HEK293 (cell line): ENCODE measurements around the gene LIMS4.
"Not testable (repeated sequence)": the region's sequence is repeated elsewhere in the genome, so short reads cannot be mapped to it uniquely, and the experiment has no call there.

Experiments used
- CTCF ChIA-PET: fragments of 350-600 bp; formaldehyde crosslinking; extraction: SDS; loops from one replicate; lab custom pipeline; 2021; ENCODE audit warnings: antibody characterized with exemption; lab: Yijun Ruan, JAX
- POLR2A ChIA-PET: fragments of 300-600 bp; formaldehyde crosslinking; extraction: SDS; loops from one replicate; lab custom pipeline; 2020; ENCODE audit warnings: antibody characterized with exemption, inconsistent platforms; lab: Yijun Ruan, JAX
- H3K27ac ChIP-seq: fragments of 200-500 bp; sonication (Bioruptor generic); 2 replicates; pipeline ENCODE4 v1.5.1; 2014; ENCODE audit warnings: low read depth, low read length, control low read depth, inconsistent platforms; ENCODE audit errors: extremely low read depth
- H3K36me3 ChIP-seq, 2 experiments: fragments of 200-500 bp in 1 of 2; sonication (Bioruptor generic) in 1 of 2; 1 replicate in 1 of 2; 2 replicates in 1 of 2; pipeline ENCODE4 v1.5.1; 2014 to 2017; ENCODE audit warnings: inconsistent platforms in 2 of 2, low read length in 2 of 2; ENCODE audit not compliant: control insufficient read depth in 2 of 2, insufficient read depth in 1 of 2
- H3K4me1 ChIP-seq: fragments of 200-500 bp; sonication (Bioruptor generic); 2 replicates; pipeline ENCODE4 v1.5.1; 2014; ENCODE audit warnings: mild to moderate bottlenecking, low read length, inconsistent platforms; ENCODE audit not compliant: control insufficient read depth, insufficient read depth
- H3K4me3 ChIP-seq: 2 replicates; pipeline ENCODE4 v1.5.1; 2011; ENCODE audit warnings: low read depth, mild to moderate bottlenecking, control low read depth, low read length, moderate library complexity
- H3K9me3 ChIP-seq: fragments of 200-500 bp; sonication (Bioruptor generic); 2 replicates; pipeline ENCODE4 v1.5.1; 2014; ENCODE audit warnings: low read depth, low read length, inconsistent platforms; ENCODE audit not compliant: control insufficient read depth, insufficient read depth

Gene LIMS4

GRCh38 chr2:110475627-110476359 lies 3.2 kb upstream of the LIMS4 start:
- H3K36me3 ChIP-seq, H3K27ac ChIP-seq, CTCF ChIA-PET, H3K4me3 ChIP-seq, POLR2A ChIA-PET, H3K9me3 ChIP-seq, H3K4me1 ChIP-seq: not testable (repeated sequence)

- CTCF ChIA-PET, H3K9me3 ChIP-seq, POLR2A ChIA-PET, H3K4me1 ChIP-seq, H3K4me3 ChIP-seq, H3K36me3 ChIP-seq, H3K27ac ChIP-seq: not testable (repeated sequence)
These were observed 2.3 kb upstream of the LIMS4 start for GRCh38 chr2:110474898-110475297.

- H3K9me3 ChIP-seq, POLR2A ChIA-PET, H3K27ac ChIP-seq, H3K4me1 ChIP-seq, H3K4me3 ChIP-seq, CTCF ChIA-PET, H3K36me3 ChIP-seq: not testable (repeated sequence)
These were observed 393 bp upstream of the LIMS4 start for GRCh38 chr2:110473059-110473358.

GRCh38 chr2:110468921-110469320 lies 3.7 kb downstream of the LIMS4 start:
- H3K27ac ChIP-seq, H3K9me3 ChIP-seq, H3K4me3 ChIP-seq, POLR2A ChIA-PET, CTCF ChIA-PET, H3K4me1 ChIP-seq, H3K36me3 ChIP-seq: not testable (repeated sequence)

GRCh38 chr2:110465312-110465711 lies 7.3 kb downstream of the LIMS4 start:
- H3K36me3 ChIP-seq, H3K4me3 ChIP-seq, POLR2A ChIA-PET, H3K9me3 ChIP-seq, H3K4me1 ChIP-seq, H3K27ac ChIP-seq, CTCF ChIA-PET: not testable (repeated sequence)

GRCh38 chr2:110462458-110462857 lies 10.2 kb downstream of the LIMS4 start:
- CTCF ChIA-PET, H3K4me3 ChIP-seq, H3K9me3 ChIP-seq, H3K36me3 ChIP-seq, H3K4me1 ChIP-seq, H3K27ac ChIP-seq, POLR2A ChIA-PET: not testable (repeated sequence)

GRCh38 chr2:110460318-110460717 lies 12.3 kb downstream of the LIMS4 start:
- H3K4me1 ChIP-seq, CTCF ChIA-PET, POLR2A ChIA-PET, H3K4me3 ChIP-seq, H3K9me3 ChIP-seq, H3K27ac ChIP-seq, H3K36me3 ChIP-seq: not testable (repeated sequence)

- H3K4me3 ChIP-seq, H3K27ac ChIP-seq, POLR2A ChIA-PET, H3K4me1 ChIP-seq, CTCF ChIA-PET, H3K9me3 ChIP-seq, H3K36me3 ChIP-seq: not testable (repeated sequence)
These were observed 15.4 kb downstream of the LIMS4 start for GRCh38 chr2:110457214-110457590.

- CTCF ChIA-PET, H3K27ac ChIP-seq, POLR2A ChIA-PET, H3K36me3 ChIP-seq, H3K4me3 ChIP-seq, H3K4me1 ChIP-seq, H3K9me3 ChIP-seq: not testable (repeated sequence)
These were observed 16.1 kb downstream of the LIMS4 start for GRCh38 chr2:110456291-110457213.

- H3K4me3 ChIP-seq, H3K27ac ChIP-seq, H3K9me3 ChIP-seq, H3K36me3 ChIP-seq, CTCF ChIA-PET, H3K4me1 ChIP-seq, POLR2A ChIA-PET: not testable (repeated sequence)
These were observed 17.4 kb downstream of the LIMS4 start for GRCh38 chr2:110455080-110455670.

GRCh38 chr2:110450951-110451350 lies 21.7 kb downstream of the LIMS4 start:
- H3K4me1 ChIP-seq, CTCF ChIA-PET, H3K9me3 ChIP-seq, H3K4me3 ChIP-seq, POLR2A ChIA-PET, H3K27ac ChIP-seq, H3K36me3 ChIP-seq: not testable (repeated sequence)
